Measurements from ENCODE around the gene SUV39H1.

DNA sequence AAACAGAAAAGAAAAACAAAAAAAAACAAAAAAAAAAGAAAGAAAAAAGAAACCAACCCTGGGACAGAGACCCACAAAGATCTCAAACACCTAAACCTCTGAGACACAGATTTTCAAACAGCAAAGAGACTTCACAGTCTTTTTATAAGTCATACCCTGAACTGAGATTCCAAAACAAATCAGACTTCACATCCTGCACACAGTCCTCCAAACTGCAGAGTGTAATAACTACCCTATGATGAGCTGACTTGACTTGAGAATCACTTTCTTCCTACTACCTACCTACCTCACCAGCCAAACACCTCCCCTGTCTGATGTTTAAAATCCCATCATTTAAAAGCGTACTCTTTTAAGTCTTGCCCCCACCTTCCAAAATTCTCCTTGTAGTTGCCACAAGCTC lies 39.8 kb downstream of the SUV39H1 start:
- TF ChIP-seq, protein P1, sequence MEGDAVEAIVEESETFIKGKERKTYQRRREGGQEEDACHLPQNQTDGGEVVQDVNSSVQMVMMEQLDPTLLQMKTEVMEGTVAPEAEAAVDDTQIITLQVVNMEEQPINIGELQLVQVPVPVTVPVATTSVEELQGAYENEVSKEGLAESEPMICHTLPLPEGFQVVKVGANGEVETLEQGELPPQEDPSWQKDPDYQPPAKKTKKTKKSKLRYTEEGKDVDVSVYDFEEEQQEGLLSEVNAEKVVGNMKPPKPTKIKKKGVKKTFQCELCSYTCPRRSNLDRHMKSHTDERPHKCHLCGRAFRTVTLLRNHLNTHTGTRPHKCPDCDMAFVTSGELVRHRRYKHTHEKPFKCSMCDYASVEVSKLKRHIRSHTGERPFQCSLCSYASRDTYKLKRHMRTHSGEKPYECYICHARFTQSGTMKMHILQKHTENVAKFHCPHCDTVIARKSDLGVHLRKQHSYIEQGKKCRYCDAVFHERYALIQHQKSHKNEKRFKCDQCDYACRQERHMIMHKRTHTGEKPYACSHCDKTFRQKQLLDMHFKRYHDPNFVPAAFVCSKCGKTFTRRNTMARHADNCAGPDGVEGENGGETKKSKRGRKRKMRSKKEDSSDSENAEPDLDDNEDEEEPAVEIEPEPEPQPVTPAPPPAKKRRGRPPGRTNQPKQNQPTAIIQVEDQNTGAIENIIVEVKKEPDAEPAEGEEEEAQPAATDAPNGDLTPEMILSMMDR (IDR thresholded peaks at IDR 0.05; ENCODE audit: low read length), result no peak
- TF ChIP-seq EZH2 (optimal IDR thresholded peaks at IDR 0.05; ENCODE audit: low read depth, low read length), result no peak
